ENCODE measurements around the gene MANBA.
"Not testable (repeated sequence)": the region's sequence is repeated elsewhere in the genome, so short reads cannot be mapped to it uniquely, and the experiment has no call there.

Gene MANBA

DNA sequence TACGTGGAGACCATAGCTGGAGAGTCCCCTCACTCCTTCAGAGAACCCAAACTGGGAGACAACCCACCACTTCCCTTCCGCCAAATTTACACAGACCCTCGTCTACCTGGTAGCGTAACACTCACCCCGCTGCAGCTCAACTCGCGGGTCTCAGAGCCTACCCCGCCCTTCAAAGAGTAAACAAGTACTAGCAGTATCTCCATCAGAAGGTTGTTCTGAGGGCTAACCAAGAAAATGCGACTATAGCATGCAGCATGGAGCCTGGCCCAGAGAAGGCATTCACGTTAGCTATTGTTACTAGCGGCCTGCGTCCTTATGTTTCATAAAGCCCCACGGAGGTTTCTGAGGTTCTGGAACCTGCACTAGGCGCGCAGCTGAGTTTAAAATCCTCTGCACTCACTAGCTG, 531 bp upstream of the MANBA start:
- no peak for DNase-seq

DNA sequence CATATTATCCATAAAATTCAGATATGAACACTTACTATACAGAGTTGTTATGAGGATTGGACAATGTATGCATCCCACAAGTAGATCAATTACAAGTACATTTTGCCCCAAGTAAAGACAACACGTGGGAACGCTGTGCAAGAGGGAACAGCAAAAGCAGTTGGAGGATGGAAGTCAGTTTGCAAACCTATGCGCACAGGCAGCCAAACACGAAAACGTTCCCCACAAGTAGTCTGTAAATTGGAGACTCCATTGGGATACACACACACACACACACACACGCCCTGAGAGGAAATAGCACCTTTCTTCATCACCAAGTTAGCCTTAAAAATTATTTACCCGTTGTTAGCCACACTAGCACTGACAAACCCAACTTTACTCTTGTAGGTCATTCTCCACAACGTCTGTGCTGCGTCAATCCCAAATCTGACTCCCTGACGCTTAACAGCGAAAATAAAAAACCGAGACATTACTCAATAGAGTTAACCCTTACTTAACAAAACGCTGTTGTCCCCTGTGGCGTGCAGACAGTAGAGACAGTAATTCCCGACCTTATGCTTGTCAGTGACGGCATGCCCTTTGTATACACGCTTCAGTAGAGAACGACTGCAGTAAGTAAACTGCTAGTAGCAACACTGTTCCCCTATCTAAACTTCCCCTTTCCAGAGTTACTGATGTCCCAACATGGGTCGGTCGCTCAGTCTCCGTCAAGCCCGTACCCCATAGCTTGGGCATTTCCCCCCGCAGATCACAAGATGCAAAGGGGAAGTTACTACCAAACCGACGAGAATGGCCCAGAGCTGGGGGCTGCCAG, 730 bp downstream of the MANBA start:
- DNase-seq: no peak

DNA sequence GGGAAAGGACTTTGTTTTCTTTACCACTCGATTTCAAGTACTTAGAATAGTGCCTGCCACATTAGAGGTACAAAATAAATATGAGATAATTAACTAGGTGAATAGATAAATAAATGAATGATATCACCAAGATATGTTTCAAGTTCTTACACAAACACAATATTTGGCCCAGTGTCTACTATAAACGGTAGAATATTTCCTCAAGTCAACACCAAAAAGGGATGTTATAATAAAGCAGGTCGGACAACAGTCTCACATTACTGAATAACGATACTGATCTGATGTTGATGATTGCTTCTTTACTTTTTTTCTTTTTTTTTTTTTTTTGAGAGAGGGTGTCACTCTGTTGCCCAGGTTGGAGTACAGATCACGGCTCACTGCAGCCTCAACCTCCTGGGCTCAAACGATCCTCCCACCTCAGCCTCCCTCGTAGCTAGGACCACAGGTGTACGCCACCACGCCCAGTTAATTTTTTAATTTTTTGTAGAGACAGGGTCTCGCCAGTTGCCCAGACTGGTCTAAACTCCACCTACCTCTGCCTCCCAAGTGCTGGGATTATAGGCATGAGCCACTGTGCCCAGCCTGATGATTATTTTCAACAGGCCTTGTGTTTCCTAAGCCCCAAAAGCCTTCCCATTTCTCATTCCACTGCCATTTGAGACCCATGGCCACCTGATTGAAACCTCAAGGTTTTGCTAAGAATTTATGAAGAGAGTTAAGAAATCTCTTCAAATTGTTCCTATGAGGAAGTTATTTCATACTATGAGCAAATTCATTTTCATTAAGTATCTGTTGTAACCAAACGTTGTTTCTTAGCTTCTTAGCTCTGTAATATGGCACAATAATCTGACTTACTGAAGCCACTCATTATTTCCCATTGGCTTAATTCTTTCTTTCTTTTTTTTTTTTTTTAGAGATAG, 2.3 kb downstream of the MANBA start:
- DNase-seq: no peak

DNA sequence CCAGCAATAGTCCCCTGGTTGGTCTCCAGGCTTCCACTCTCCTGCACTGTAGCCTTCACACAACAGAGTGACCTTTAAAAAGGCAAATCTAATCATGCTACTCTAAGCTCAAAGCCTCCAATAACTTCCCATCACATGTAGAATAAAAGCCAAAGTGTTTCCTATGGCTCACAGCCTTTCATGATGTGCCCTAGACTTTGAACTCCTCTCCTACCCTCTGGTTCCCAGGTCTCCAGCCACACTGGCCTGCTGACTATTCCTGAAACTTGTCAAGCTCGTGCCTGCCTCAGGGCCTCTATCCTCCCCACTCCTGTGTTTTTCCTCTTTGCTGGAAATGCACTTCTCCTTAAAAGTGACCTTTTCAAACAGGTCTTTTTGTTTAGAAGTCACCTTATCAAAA, 3.1 kb downstream of the MANBA start:
- DNase-seq: no peak

DNA sequence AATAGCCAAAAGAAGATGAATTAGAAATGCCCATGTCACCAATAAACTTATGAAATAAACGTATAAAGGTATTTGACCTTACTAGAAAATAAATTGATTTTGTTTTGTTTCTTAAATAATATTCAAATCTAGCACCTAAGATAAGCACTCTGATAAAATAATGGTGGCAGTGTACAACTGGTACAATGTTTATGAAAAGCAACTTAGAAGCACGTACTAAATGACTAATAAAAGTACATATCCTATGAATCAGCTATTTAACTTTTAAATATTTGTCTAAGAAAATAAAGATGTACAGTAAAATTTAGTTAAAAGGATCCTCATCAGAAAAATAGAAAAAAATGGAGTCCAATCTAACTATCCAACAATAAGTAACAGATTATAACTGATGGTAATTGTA, 6.7 kb downstream of the MANBA start:
- DNase-seq: no peak

DNA sequence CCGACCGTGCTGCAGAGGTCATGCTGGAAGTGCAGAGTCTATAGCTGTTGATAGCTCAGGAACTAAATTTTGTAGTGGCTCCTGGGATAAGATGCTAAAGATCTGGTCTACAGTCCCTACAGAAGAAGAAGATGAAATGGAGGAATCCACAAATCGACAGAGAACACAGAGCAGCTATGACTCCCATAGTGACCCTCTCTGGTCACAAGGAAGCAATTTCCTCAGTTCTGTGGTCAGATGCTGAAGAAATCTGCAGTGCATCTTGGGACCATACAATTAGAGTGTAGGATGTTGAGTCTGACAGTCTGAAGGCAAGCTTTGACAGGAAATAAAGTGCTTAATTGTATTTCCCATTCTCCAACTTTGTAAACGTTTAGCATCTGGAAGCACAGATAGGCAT, 8.8 kb downstream of the MANBA start:
- DNase-seq: no peak

DNA sequence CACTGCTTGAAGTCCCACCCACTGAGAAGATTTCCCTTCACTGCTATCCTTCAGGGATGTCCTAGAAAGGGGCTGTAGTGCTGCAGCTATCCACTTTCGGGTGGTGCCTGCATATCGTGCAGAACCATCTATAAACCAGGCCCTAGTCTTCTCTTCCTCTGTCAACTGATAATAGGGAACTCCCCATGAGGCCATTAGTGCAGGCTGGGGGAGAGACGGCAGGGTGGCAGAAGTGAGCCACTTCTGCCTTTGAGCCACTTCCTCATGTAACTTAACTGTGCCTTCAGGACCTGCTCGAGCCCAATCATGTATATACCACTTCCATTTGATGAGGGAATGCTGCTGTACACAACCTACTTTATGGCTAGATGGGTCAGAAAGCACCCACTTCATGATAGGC, 17.4 kb downstream of the MANBA start:
- DNase-seq: not testable (repeated sequence)

DNA sequence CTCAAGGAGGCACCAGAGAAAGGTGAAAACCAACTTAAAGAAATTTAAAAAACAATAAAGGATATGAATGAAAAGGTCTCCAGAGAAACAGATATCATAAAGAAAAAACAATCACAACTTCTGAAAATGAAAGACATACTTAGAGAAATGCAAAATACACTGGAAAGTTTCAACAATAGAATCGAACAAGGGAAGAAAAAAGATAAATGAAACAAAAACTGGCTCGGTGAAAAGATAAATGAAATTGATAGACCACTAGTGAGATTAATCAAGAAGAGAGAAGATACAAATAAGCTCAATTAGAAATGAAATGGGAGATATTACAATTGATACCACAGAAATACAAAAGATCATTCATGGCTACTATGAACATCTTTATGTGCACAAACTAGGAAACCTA, 22.0 kb downstream of the MANBA start:
- DNase-seq: not testable (repeated sequence)

DNA sequence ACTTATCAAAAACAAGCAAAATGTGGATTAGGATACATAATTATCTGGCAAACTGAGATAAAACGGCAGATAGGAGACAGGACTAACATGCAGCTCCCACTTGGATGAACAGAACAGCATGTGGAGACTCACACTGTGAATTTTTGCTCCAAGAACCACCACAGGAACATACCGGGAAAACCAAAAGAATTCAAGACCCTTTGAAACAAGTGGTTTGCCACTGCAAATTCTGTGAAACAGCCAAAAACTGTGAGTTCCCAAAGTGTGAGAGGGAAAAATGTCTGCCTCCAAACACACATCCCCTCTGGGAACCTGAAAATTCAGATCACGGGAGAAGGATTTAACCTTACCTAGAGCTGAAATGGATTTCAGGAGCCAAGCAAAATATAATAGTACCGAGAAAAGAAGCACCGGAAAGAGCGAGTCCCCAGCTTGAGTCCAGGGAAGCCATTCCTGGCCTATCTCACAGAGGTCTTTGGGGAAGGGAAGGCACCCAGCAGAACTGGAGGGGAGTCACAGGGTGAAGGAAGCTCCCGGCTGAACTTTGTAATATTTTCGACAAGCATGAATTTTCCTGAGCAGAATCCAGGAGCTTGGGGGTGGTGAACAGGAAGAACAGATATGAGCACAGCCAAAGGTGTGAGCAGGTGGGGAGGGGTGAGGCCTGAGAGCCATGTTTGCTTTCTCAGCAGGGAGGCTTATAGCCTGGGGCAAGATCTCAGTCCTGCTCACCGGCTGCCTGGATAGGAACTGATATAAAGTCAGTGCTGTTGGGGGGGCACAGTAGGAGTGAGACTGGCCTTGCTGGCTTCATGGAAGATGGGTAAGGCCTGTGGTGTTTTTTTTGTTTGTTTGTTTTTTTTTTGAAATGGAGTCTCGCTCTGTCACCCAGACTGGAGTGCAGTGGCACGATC, 23.9 kb downstream of the MANBA start:
- DNase-seq: no peak

DNA sequence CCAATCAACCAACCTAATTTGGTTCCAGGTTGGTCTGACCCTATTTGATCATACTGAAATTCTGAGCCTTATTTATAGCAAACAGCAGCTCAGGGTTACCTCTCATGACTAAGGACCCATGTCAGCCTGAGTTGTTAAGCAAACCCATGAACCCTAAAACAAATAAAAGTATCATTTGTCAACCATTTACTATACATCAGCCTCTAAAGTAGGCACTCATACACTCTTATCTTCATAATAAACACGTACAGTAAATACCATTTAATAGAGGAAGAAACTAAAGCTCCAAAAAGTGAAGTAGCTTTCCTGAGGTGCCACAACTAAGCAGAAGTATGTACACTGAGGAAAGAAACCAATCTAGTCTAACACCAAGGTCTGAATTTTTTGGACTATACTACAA, 25.2 kb downstream of the MANBA start:
- no peak for DNase-seq

DNA sequence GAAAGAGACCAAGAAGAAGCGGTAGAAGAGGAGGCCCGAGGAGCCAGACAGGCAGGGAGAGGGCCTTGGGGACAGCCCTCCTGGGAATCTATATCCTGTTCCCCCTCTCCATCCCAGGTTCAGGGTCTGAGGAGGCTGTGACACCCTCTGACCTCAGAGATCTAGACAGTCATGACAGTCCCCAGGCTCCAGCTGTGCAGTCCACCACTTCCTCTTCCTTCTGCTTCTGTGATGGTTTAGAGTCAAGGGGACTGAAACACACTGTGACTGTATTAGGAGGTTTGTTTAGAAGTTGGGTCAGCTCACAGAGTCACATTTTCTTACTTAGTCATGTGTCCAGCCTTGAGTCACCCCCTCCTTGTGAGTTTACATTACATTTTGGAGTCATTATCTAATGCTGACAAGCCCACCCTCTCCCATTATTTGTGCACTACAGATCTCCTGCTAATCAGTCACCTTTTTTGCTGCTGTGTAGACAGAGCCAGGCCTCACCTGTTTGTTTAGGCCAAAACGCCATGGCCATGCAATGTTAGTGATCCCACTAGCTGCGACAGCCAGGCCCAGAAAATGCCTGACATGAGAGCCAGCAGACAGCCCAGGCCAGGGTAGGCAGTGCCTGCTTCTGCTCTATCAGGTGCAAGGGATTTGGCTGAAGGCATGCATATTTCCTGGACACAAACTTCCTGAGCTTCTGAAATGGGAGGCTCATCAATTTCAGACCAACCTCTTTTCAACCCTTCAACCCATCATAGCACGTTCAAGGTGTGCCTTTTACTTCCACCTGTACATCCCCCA, 26.0 kb downstream of the MANBA start:
- no peak for DNase-seq

DNA sequence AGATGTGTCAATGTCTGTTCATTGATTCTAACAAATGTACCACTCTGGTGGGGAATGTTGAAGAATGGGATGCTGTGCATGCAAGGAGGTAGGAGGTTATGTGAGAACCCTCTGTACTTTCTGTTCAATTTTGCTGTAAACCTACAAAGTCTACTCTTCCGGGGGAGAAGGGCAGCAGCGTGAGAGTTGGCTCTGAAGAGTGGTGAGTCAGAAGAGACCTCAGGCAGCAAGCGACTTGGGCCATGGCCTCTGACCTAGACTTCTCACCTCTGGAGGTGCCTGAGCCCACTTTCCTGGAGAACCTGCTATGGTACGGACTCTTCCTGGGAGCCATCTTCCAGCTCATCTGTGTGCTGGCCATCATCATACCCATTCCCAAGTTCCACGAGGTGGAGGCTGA, 26.7 kb downstream of the MANBA start:
- no peak for DNase-seq

DNA sequence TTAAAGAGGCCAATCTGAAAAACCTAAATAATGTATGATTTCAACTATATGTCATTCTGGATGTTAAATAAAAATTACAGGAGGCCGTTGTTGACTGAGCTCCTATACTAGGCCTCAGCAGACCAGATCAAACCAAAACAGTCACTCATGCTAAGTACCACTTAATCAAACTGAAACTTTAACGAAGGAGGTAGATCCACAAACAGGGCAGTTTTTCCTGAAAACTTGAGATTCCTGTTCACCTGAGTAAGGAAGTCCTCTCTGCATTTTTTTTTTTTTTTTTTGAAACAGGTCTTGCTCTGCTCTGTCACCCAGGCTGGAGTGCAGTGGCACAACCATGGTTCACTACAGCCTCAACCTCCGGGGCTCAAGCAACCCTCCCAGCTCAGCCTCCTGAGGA, 27.7 kb downstream of the MANBA start:
- no peak for DNase-seq

DNA sequence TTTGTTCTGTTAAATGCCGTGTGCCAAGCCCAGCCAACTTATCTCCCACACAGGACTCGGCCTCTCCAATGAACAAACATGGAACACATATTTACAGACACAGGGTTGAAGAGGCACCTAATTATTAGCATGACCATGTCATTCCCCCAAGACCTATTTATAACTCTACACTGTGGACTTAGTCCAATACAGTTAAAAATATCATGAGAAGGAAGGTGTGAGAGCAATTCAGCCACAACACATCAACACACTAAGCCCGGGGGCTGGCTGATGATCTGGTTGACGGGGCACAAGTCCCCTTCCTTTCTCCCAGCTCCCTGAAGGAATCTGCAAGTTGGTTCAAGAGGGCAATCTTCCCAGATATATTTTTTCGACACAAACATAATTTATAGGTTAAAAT, 28.1 kb downstream of the MANBA start:
- DNase-seq: no peak

DNA sequence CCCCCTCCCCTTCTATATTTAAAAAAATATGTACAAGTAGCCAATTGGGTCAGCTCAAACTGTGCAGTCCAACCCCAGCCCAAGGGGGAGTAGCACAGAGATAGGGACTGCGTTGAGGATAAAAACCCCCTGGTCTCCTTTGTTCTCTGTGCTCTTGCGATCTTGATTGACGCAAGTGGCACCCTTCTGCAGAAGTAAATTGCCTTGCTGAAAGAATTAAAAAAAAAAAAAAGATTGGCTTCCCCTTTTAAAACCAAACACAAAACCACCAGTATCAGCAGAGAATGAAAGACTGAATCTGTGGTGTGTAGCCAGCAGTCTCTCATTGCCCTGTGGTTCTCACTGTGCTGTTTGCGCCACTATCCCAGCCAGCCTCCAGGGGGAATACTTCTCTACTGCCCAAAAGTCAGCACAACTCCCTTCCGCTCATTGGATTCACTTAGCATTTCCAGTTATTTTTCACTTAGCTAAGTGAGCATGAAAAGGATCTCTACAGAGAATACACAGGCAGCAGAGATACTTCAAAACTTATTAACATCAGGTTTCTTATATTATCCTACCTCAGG, 29.7 kb downstream of the MANBA start:
- DNase-seq: no peak

DNA sequence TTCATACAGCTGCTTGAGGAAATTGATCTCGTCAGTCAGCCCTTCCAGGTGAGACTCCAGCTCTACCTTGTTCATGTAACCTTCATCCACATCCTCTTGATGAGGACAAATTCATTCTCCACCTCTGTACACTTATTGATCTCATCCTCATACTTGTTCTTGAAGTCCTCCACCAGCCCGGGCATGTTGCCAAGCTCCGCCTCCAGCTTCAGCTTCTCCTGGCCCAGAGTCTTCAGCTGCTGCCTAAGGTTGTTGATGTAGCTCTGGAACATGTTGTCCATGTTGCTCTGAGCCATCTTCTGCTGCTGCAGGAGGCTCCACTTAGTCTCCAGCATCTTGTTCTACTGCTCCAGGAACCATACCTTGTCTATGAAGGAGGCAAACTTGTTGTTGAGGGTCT, 31.3 kb downstream of the MANBA start:
- DNase-seq: not testable (repeated sequence)

DNA sequence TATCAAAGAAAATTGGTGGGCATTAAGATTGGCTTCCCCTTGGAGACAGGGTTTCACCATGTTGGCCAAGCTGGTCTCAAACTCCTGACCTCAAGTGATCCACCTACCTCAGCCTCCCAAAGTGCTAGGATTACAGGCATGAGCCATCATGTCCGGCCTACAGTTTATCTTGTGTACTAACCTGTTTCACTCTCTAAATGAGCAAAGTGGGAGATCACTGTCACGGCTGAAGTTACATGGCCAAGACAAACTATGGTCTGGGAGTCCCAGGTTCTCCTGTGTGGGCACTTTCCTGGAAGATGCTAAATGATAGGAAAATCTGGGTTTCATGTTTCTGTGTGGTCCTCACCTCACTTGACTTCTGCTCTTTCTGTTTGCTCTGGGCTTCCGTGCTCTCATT, 33.8 kb downstream of the MANBA start:
- DNase-seq: not testable (repeated sequence)

DNA sequence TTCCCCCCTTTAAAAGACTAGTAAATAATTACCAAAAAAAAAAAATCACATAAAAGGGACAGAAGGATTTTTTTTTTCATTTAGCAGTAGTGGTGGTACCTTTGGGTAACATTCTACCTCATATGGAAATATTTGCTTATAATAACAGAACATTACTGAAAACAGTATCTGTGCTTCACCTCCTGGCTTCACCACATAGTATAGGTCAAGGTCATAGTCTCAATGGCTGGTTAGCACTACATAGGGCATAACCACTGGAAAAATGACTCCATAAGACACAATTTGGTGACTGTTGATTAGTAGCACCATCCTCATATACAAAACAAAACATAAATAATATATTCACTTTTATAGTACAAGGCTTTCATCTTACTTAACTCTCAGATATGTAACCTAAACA, 34.7 kb downstream of the MANBA start:
- DNase-seq: no peak

DNA sequence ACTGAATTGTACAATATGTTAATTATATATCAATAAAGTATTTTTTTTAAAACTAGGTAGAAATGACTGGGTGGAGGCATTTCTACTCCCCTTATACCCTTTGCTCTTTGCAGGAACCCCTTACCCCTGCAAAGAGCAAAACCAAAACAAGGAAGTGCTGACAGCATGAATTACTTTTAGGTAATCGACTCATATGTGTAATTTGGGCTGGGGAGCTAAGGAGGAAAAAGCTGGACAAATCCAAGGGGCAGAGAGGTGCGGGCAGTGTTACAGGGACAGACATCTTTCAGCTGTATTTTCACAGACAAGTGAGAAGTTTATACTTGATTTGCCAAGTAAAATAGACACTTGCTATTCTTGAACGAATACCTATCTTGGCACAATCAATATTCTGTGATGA, 35.5 kb downstream of the MANBA start:
- no peak for DNase-seq

DNA sequence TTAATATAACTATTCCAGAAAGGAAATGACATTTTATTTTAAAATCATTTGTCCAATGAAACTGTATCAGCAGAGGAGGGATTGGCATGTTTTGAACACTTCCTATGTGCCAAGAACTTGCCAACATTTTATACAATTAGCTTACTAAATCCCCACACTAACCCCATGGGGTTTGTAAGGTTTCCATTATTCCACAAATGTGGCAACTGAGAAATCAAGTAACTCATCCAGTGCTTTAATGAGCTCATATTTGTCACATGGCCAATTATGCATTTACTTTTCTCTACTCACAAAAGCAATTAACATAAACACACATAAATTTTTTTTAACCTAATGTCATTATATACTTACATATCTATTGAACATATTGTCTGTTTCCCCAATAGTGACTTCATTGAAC, 37.3 kb downstream of the MANBA start:
- no peak for DNase-seq

DNA sequence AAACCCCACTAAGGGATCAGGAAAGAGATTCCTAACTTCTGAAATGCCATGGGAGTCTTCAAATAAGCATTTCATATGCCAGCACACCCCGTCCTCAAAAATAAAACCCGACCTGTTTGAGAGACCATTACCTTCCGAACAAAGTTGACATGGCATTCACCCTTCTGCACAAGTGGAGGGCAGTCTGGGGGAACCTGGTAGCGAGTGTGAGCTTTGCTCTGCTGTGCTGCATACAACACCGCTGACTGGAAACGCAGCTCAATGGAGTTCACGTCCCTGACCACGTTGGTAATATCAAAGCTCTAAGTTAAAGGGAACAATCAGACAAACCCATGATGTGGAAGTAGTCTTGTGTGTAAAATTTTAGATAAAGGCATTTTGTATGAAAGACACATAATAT, 38.0 kb downstream of the MANBA start:
- DNase-seq: no peak
